ENCODE data around the gene CLEC16A.

The CLEC16A gene

DNA sequence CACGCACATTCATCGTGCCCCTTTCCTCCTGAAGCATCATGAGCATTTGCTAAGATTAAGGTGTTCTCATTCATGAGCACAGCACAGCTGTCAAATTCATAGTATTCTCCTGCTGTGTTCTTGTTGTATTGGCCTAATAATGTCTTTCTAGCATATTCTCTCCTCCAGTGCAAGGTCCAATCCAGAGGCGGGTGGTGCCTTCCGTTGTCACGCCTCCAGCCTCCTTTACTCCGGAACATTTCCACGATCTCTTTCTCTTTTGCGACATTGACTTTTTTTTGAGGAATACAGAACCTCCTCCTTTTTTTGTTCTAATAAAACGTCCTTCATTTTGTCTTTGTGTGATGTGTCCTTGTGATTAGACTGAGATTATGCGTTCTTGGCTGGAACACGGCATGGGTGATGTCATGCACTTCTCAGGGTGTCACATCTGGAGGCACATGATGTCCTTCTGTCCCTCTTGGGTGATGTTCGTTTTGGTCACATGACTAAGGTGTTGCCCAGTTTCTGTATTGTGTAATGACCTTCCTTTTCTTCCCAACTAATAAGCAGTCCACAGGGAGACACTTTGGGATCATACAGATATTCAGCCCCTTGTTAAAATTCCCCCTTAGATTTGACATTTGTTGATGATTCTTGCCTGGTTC lies 66.3 kb downstream of the CLEC16A start:
- no peak overlapping the region for H3K4me3 ChIP-seq (ENCODE audit: low read depth in 1 of 2, low read length in 1 of 2)
- no peak overlapping the region for H3K27ac ChIP-seq
- H3K9me3 ChIP-seq, result no peaks in the 10 kb centered on the region
- no peaks in the 10 kb centered on the region for H3K27me3 ChIP-seq
- TF ChIP-seq, protein P1, sequence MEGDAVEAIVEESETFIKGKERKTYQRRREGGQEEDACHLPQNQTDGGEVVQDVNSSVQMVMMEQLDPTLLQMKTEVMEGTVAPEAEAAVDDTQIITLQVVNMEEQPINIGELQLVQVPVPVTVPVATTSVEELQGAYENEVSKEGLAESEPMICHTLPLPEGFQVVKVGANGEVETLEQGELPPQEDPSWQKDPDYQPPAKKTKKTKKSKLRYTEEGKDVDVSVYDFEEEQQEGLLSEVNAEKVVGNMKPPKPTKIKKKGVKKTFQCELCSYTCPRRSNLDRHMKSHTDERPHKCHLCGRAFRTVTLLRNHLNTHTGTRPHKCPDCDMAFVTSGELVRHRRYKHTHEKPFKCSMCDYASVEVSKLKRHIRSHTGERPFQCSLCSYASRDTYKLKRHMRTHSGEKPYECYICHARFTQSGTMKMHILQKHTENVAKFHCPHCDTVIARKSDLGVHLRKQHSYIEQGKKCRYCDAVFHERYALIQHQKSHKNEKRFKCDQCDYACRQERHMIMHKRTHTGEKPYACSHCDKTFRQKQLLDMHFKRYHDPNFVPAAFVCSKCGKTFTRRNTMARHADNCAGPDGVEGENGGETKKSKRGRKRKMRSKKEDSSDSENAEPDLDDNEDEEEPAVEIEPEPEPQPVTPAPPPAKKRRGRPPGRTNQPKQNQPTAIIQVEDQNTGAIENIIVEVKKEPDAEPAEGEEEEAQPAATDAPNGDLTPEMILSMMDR (IDR thresholded peaks at IDR 0.05), result no peak
- peaks cover 7 to 12% of the 10 kb centered on the region in 2 experiments for H3K4me1 ChIP-seq (ENCODE audit: control insufficient read depth in 1 of 2, insufficient read depth in 1 of 2, low read depth in 1 of 2, low read length in 1 of 2)
- peaks cover 46% of the 10 kb centered on the region for H3K36me3 ChIP-seq

DNA sequence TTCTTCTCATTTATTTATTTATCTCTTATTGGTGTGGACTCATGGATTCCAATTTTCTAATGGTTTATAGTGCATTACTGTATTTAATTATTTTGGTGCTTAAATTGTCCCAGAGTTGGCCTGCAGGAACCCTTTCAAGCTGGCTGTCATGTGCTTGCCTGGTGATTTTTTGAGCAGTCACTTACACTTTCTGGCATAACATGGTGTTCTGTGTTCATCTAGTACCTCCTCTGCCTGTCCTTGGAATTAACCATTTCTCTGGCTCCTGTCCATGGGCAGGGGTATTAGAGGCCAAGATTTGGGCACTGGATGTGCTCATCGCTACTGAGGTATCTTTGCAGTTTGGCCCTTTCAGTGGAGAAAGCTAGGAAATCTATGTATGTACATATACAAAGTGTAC lies 67.0 kb downstream of the CLEC16A start:
- TF ChIP-seq, protein P1 (IDR thresholded peaks at IDR 0.05), result no peak
- H3K4me1 ChIP-seq (ENCODE audit: control insufficient read depth in 1 of 2, insufficient read depth in 1 of 2, low read depth in 1 of 2, low read length in 1 of 2), result peaks cover 7 to 12% of the 10 kb centered on the region in 2 experiments

DNA sequence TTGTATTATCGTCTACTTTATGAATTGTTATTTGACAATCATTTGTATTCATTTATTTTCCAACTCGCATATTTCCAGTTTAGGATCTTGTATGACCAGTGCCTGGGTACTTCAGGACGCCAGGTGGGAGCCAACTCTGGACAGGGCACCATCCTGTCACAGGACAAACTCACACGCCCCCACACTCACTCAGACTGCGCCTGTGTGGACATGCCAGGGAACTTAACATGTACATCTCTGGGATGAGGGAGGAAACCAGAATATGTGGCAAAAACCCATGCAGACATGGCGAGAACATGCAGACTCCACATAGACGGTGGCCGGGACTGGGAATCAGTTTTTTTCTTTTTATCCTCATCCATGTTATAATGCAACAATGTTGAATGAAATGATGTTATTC lies 68.5 kb downstream of the CLEC16A start:
- Histone ChIP-seq H3K4me3 (ENCODE audit: low read depth in 1 of 2, low read length in 1 of 2) (no peak overlapping the region), H3K27me3 (no peaks in the 10 kb centered on the region), H3K36me3 (peaks cover 45% of the 10 kb centered on the region), H3K4me1 (ENCODE audit: control insufficient read depth in 1 of 2, insufficient read depth in 1 of 2, low read depth in 1 of 2, low read length in 1 of 2) (peaks cover 7 to 12% of the 10 kb centered on the region in 2 experiments), H3K9me3 (no peaks in the 10 kb centered on the region), H3K27ac (no peak overlapping the region)
- TF ChIP-seq, protein P1 (IDR thresholded peaks at IDR 0.05), result no peak

More for the DNA sequence above, 67.0 kb downstream of the CLEC16A start:
- H3K27ac ChIP-seq, result no peak overlapping the region
- no peak overlapping the region for H3K4me3 ChIP-seq (ENCODE audit: low read depth in 1 of 2, low read length in 1 of 2)
- peaks cover 47% of the 10 kb centered on the region for H3K36me3 ChIP-seq
- no peaks in the 10 kb centered on the region for H3K9me3 ChIP-seq
- no peaks in the 10 kb centered on the region for H3K27me3 ChIP-seq

DNA sequence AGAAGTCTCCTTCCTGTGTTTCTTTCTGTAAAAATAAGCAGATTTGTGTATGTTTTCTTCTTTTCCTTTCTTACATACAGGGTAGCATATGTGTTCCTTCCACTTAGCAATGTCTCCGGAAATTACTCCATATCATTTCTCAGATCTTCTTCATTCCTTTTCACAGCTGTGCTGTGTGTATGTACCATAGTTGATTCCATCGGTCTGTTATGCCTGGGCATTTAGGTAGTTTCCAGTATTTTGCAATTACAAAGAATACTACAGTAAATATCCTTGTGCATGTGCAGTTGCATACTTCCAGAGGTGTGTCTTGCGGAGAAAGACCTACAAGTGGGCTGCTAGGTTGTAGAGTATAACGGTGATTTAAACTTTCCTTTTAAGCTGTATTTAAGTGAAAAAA lies 69.8 kb downstream of the CLEC16A start:
- TF ChIP-seq, protein P1 (IDR thresholded peaks at IDR 0.05), result no peak
- Histone ChIP-seq H3K4me1 (ENCODE audit: control insufficient read depth in 1 of 2, insufficient read depth in 1 of 2, low read depth in 1 of 2, low read length in 1 of 2) (peaks cover 7 to 12% of the 10 kb centered on the region in 2 experiments), H3K9me3 (no peaks in the 10 kb centered on the region), H3K4me3 (ENCODE audit: low read depth in 1 of 2, low read length in 1 of 2) (no peak overlapping the region), H3K27me3 (no peaks in the 10 kb centered on the region), H3K36me3 (peaks cover 43% of the 10 kb centered on the region), H3K27ac (no peak overlapping the region)

DNA sequence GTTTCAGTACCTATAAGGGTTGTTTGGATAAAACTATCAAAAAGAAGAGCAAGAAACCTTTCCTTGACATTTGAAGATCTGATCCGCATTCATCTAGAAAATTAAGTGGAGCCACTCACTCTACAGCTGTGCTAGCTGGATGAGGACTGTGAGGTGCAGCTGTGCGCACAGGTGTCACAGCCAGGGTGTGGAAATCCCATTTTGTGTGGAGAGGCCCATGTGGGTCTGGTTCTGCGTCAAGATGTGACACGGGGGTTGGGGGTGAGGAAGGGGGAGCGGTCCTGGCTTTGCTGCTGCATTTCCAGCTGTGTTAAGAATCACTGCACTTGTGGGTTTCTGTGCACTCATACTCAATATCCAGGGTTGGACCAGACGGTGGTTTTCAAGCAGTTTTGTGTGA lies 70.7 kb downstream of the CLEC16A start:
- TF ChIP-seq, protein P1 (IDR thresholded peaks at IDR 0.05), result no peak
- peaks cover 7 to 12% of the 10 kb centered on the region in 2 experiments for H3K4me1 ChIP-seq (ENCODE audit: control insufficient read depth in 1 of 2, insufficient read depth in 1 of 2, low read depth in 1 of 2, low read length in 1 of 2)
- H3K27ac ChIP-seq, result no peak overlapping the region
- no peak overlapping the region for H3K4me3 ChIP-seq (ENCODE audit: low read depth in 1 of 2, low read length in 1 of 2)
- H3K9me3 ChIP-seq, result no peaks in the 10 kb centered on the region
- H3K36me3 ChIP-seq, result peaks cover 38% of the 10 kb centered on the region
- no peaks in the 10 kb centered on the region for H3K27me3 ChIP-seq

Measured in neutrophil (primary cell).